Stimulated activated CD4-positive, alpha-beta T cell treated with anti-CD3 and anti-CD28 coated beads, Interleukin-4, amount 100 ng/mL, for 4 hours (primary cell): ENCODE measurements around the gene DRD5.

ENCODE experiments used
- DNase-seq, 2 experiments: peaks; one replicate each; pipeline ENCODE4 v3.0.0-alpha.2; 2020

Gene DRD5

DNA sequence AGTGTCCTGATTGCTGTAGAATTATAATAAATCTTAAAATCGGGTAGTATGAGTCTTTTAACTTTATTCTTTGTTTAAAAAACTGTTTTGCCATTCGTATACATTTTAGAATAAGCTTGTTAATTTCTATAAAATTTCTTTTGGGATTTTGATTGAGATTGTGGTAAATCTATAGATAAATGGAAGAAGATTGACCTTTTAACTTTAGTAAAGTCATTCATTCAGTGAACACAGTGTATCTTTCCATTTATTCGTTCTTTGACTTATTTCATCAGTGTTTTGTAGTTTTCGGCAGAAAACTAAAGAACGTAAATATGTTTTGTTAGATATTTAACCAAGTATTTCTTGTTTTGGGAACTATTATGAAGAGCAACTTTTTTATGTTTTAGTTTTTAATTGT lies 38.9 kb downstream of the DRD5 start:
- no peak for DNase-seq

DNA sequence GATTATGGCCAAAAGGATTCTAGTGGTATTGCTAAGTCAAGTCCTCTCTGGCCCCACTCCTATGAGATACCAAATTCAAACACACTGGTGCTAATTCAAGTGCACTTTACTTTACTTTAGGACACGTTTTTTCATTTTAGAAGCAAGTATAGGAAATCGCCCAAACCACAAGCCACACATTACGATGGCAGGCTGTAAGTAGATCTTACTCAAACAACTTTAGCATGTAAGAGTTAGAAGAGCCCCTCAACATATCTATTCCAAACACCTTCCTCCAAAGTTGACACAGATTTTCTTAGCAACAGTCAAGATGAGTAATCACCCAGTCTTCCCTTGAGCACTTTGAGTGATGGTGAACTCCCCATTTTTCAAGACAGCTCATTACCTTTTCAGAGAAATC lies 43.6 kb downstream of the DRD5 start:
- no peak for DNase-seq

DNA sequence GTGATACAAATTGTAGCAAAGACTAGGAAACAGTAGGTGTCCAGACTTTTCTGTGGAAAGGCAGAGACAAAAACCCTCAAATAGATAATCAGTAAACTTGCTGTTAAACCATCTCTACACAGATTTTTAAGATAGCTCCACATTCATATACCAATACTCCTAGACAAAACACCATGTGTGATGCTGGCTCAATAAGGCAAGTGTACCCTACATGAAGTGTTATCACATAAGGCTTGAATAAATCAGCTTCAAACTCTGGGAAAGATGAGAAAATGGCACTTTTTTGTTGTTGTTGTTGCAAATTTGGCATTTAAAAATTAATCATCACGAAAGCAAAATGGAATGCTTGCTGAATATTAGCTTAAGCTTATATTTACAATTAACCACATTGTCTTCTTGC lies 45.1 kb downstream of the DRD5 start:
- DNase-seq: no peak

GRCh38 chr4:9832640-9833039 lies 51.2 kb downstream of the DRD5 start:
- DNase-seq: no peak

- DNase-seq: no peak
Observed at GRCh38 chr4:9833421-9833820, 52.0 kb downstream of the DRD5 start.
